HG03342 (cell line): Measurements from ENCODE around the gene MAD1L1.

Source experiments
- ATAC-seq: cut with Tn5 transposase; IDR thresholded peaks from one replicate; pipeline ENCODE4 v1.9.1; 2021; ENCODE audit warnings: mild to moderate bottlenecking, moderate library complexity; ENCODE audit not compliant: unreplicated experiment

Gene MAD1L1

GRCh38 chr7:1965579-1966294, 267.0 kb downstream of the MAD1L1 start:
- ATAC-seq = no peak

GRCh38 chr7:1964913-1965578, 267.7 kb downstream of the MAD1L1 start:
- ATAC-seq = no peak

- no peak for ATAC-seq
Observed at GRCh38 chr7:1964211-1964912, 268.4 kb downstream of the MAD1L1 start.

- ATAC-seq = no peak
Observed at GRCh38 chr7:1963575-1963974, 269.2 kb downstream of the MAD1L1 start.

- ATAC-seq = no peak
Observed at GRCh38 chr7:1961701-1962276, 271.0 kb downstream of the MAD1L1 start.

GRCh38 chr7:1959305-1959704, 273.4 kb downstream of the MAD1L1 start:
- ATAC-seq = no peak

GRCh38 chr7:1957471-1958225, 275.1 kb downstream of the MAD1L1 start:
- no peak for ATAC-seq

GRCh38 chr7:1956611-1957470, 275.9 kb downstream of the MAD1L1 start:
- no peak for ATAC-seq

GRCh38 chr7:1956141-1956540, 276.6 kb downstream of the MAD1L1 start:
- no peak for ATAC-seq

- ATAC-seq = no peak
Observed at GRCh38 chr7:1954366-1955004, 278.3 kb downstream of the MAD1L1 start.

GRCh38 chr7:1953199-1954190, 279.2 kb downstream of the MAD1L1 start:
- ATAC-seq = no peak

- no peak for ATAC-seq
Observed at GRCh38 chr7:1952781-1953180, 280.0 kb downstream of the MAD1L1 start.

- no peak for ATAC-seq
Observed at GRCh38 chr7:1952169-1952760, 280.5 kb downstream of the MAD1L1 start.

- no peak for ATAC-seq
Observed at GRCh38 chr7:1951600-1951999, 281.1 kb downstream of the MAD1L1 start.

- no peak for ATAC-seq
Observed at GRCh38 chr7:1951159-1951536, 281.6 kb downstream of the MAD1L1 start.

GRCh38 chr7:1950452-1951158, 282.1 kb downstream of the MAD1L1 start:
- ATAC-seq = no peak

- no peak for ATAC-seq
Observed at GRCh38 chr7:1950066-1950451, 282.7 kb downstream of the MAD1L1 start.
